Measurements from ENCODE around the gene ALG13.

The ALG13 gene

GRCh38 chrX:111671668-111672067, 9.3 kb upstream of the ALG13 start:
- H3K36me3 ChIP-seq (ENCODE audit: control insufficient read depth in 2 of 2, insufficient read depth in 1 of 2, low read length in 2 of 2) = no peaks in the 10 kb centered on the region
- no peak overlapping the region for H3K4me3 ChIP-seq (ENCODE audit: low read depth, low read length)
- ChIA-PET POLR2A (no interaction called here), CTCF (no interaction called here)
- TF ChIP-seq ZNF701 (tag by site-specific recombination; IDR thresholded peaks at IDR 0.05) (no peak), TRIM28 (IDR thresholded peaks at IDR 0.05; ENCODE audit: borderline replicate concordance, low read length) (no peak), ZNF341 (tag by site-specific recombination; IDR thresholded peaks at IDR 0.05; ENCODE audit: low read depth) (no peak), CTCF (tag by site-specific recombination; IDR thresholded peaks at IDR 0.05) (no peak)
- no peak overlapping the region for H3K27ac ChIP-seq (ENCODE audit: extremely low read depth, low read depth, low read length)
- H3K4me1 ChIP-seq (ENCODE audit: control insufficient read depth, insufficient read depth, low read length) = no peaks in the 10 kb centered on the region
- no peaks in the 10 kb centered on the region for H3K9me3 ChIP-seq (ENCODE audit: control insufficient read depth, insufficient read depth, low read depth, low read length)

- Histone ChIP-seq H3K36me3 (ENCODE audit: control insufficient read depth in 2 of 2, insufficient read depth in 1 of 2, low read length in 2 of 2) (peaks cover 28 to 63% of the 10 kb centered on the region in 2 experiments), H3K9me3 (ENCODE audit: control insufficient read depth, insufficient read depth, low read depth, low read length) (no peaks in the 10 kb centered on the region), H3K4me1 (ENCODE audit: control insufficient read depth, insufficient read depth, low read length) (no peaks in the 10 kb centered on the region), H3K27ac (ENCODE audit: extremely low read depth, low read depth, low read length) (no peak overlapping the region), H3K4me3 (ENCODE audit: low read depth, low read length) (no peak overlapping the region)
- ChIA-PET POLR2A (no interaction called here), CTCF (no interaction called here)
- TF ChIP-seq ZNF350 (tag by site-specific recombination; IDR thresholded peaks at IDR 0.05) (no peak), ZNF26 (tag by site-specific recombination; IDR thresholded peaks at IDR 0.05) (no peak), ZBTB6 (tag by site-specific recombination; IDR thresholded peaks at IDR 0.05) (no peak), ZNF837 (tag by site-specific recombination; IDR thresholded peaks at IDR 0.05) (no peak), ZNF114 (tag by site-specific recombination; IDR thresholded peaks at IDR 0.05) (no peak), ZNF48 (tag by site-specific recombination; IDR thresholded peaks at IDR 0.05) (no peak), KLF8 (tag by site-specific recombination; IDR thresholded peaks at IDR 0.05) (no peak), ZNF596 (tag by site-specific recombination; IDR thresholded peaks at IDR 0.05) (no peak), ZNF548 (tag by site-specific recombination; IDR thresholded peaks at IDR 0.05) (no peak)
- TF ChIP-seq, protein P1, sequence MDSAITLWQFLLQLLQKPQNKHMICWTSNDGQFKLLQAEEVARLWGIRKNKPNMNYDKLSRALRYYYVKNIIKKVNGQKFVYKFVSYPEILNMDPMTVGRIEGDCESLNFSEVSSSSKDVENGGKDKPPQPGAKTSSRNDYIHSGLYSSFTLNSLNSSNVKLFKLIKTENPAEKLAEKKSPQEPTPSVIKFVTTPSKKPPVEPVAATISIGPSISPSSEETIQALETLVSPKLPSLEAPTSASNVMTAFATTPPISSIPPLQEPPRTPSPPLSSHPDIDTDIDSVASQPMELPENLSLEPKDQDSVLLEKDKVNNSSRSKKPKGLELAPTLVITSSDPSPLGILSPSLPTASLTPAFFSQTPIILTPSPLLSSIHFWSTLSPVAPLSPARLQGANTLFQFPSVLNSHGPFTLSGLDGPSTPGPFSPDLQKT (IDR thresholded peaks at IDR 0.05; ENCODE audit: borderline replicate concordance, low read depth, low read length) = no peak
Observed at GRCh38 chrX:111687305-111687704, 6.3 kb downstream of the ALG13 start.

DNA sequence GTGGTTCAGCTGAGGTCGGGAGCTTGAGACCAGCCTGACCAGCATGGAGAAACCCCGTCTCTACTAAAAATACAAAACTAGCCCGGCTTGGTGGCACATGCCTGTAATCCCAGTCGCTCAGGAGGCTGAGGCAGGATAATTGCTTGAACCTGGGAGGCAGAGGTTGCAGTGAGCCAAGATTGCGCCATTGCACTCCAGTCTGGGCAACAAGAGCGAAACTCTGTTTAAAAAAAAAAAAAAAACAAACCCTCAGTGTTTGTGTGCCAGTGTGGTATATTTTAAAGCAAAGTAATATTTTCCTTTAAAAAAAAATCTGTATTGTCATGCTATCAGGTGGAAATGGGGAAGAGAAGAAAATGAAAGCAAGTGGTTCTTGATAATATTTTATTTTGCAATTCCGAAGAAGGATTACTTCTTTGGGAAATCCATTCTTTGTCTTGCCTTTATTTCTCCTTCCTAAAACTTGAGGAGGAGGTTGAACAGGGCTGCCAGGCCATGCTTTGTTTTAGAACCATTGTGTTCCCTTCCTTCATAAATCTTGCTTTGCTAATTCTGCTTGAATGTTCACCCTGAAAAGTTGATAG, 14.4 kb downstream of the ALG13 start:
- no peak overlapping the region for H3K27ac ChIP-seq (ENCODE audit: extremely low read depth, low read depth, low read length)
- H3K4me1 ChIP-seq (ENCODE audit: control insufficient read depth, insufficient read depth, low read length) = no peaks in the 10 kb centered on the region
- peaks cover 11 to 16% of the 10 kb centered on the region in 2 experiments for H3K36me3 ChIP-seq (ENCODE audit: control insufficient read depth in 2 of 2, insufficient read depth in 1 of 2, low read length in 2 of 2)
- CTCF ChIA-PET = no interaction called here
- no peak overlapping the region for H3K4me3 ChIP-seq (ENCODE audit: low read depth, low read length)
- POLR2A ChIA-PET = no interaction called here
- TF ChIP-seq ZNF175 (tag by site-specific recombination; IDR thresholded peaks at IDR 0.05) = no peak
- TF ChIP-seq FEZF1 (tag by site-specific recombination; IDR thresholded peaks at IDR 0.05) = no peak
- TF ChIP-seq ZXDB (tag by site-specific recombination; IDR thresholded peaks at IDR 0.05) = no peak
- no peaks in the 10 kb centered on the region for H3K9me3 ChIP-seq (ENCODE audit: control insufficient read depth, insufficient read depth, low read depth, low read length)

Data from HEK293 (cell line).